Measurements from ENCODE around the gene NAV3.

The NAV3 gene

GRCh38 chr12:77992760-77993159 is 162.1 kb downstream of the NAV3 start:
- no peak for DNase-seq

- no peak for DNase-seq
Measured at GRCh38 chr12:77993658-77994057, 163.0 kb downstream of the NAV3 start.

DNA sequence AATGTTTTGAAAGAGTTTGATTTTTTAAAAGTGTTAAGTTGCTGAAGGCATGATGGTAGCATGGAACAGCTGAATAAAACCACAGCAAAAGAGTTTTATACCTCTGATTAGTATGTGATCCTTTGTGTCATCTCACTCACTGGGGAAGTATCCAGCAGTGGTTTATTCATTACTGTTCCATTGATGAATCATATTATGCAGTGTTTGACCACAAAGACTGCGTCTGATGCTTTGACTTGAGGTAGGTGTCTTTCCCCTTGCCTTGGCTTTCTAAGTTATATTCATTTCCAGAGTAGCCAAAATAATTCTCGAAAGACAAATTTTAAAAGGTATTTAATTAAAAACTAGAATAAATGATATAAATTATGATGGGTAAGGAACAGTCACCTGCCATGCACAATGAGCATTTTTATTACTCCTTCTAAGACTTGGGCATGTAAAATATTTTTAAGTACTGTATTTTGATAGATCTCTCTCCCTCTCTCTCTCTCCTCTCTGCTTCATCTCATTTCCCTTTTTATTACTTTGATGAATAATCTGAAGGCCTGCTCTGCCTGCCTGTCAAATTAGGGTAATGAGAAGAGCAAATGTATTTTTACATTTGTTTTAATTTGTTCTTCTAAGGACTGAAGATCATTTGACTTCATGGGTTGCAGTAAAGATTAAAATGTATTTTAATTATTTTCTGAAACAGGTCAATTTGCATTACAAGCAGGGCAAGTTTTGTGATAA is 164.9 kb downstream of the NAV3 start:
- peak; percentile 29 for DNase-seq

GRCh38 chr12:77996670-77997069 is 166.0 kb downstream of the NAV3 start:
- no peak for DNase-seq

DNA sequence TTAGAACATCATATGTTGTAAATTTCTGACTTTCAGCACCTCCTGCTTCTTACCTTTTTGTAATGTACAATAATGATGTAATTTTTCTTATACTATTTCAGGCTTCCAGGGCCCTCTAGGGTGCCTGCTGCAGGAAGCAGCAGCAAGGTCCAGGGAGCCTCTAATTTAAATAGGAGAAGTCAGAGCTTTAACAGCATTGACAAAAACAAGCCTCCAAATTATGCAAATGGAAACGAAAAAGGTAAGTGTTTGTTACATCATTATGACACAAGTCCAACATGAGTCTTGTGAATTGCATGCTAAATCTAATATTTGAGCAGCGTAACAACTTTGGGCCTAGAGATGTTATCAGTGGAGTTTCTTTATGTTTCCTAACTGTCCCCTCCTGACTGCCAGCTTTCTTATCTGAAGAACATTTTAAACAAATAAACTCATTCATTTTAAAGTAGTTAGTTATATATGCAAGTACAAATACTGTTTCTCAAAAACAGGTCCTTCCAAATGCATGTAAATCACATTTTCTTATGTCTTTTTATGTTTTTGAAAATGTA is 167.6 kb downstream of the NAV3 start:
- DNase-seq, result no peak

GRCh38 chr12:77999074-77999715 is 168.5 kb downstream of the NAV3 start:
- DNase-seq, result peak; percentile 91

DNA sequence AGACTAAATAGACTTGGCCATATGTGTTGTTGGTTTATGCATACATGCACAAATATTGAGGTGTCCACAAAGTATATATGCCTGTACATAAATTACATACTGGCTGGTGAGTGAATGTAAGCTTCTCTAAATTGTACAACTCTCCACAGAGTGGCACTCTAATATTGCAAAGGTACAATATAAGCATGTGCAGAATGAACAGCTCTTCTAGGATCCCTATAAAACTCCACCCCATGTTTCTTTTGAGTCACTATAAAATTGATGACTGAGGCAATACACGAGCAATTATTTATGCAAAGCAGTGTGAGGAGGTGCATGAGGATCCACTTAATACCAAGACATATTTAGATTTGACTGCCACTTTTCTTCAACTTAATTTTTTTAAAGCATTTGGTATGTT is 172.2 kb downstream of the NAV3 start:
- DNase-seq, result peak; percentile 79

- peak; percentile 96 for DNase-seq
Measured at GRCh38 chr12:78004249-78005093, 173.8 kb downstream of the NAV3 start.

DNA sequence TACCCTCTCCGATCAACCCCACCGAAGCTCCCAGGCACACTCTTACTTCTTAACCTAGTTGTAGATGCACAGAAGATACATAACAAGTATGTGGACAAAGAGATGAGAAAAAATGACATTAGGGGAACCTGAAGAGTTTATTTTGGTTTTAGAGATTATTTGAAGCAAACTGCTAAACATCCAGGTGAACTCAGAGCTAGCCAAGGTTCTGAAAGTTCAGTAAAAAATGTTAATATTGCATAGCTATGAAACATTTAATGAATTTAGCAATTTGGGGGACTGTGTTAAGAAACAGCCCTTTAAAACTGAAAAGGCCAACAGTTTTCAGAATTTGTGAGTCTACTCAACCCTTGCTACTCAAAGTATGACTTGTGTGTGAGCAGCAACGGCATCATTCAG is 174.4 kb downstream of the NAV3 start:
- DNase-seq, result no peak

GRCh38 chr12:78007173-78007572 is 176.5 kb downstream of the NAV3 start:
- DNase-seq, result no peak

GRCh38 chr12:78009031-78009430 is 178.3 kb downstream of the NAV3 start:
- peak; percentile 83 for DNase-seq

- DNase-seq, result peak; percentile 47
Measured at GRCh38 chr12:78018171-78018910, 187.6 kb downstream of the NAV3 start.

DNA sequence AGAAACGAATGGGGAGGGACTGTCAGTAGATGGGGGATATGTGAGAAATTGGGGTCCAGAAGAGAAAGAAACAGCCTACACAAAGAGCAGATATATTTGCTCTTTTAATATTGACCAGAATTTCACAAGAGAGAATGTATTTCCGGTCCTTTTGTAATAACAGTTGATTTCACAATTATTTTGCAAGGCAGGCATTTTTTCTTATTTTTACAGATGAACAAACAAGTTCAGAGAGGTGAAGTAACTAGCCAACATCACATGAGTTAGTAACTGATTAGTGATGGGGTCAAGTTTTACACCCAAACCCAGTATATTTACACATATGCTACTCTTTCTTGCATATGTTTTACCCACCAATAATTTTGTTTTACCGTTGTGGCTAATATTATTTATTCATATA is 188.2 kb downstream of the NAV3 start:
- DNase-seq, result peak; percentile 91

- no peak for DNase-seq
Measured at GRCh38 chr12:78028426-78028825, 197.7 kb downstream of the NAV3 start.

GRCh38 chr12:78034025-78034424 is 203.3 kb downstream of the NAV3 start:
- DNase-seq, result peak; percentile 99

DNA sequence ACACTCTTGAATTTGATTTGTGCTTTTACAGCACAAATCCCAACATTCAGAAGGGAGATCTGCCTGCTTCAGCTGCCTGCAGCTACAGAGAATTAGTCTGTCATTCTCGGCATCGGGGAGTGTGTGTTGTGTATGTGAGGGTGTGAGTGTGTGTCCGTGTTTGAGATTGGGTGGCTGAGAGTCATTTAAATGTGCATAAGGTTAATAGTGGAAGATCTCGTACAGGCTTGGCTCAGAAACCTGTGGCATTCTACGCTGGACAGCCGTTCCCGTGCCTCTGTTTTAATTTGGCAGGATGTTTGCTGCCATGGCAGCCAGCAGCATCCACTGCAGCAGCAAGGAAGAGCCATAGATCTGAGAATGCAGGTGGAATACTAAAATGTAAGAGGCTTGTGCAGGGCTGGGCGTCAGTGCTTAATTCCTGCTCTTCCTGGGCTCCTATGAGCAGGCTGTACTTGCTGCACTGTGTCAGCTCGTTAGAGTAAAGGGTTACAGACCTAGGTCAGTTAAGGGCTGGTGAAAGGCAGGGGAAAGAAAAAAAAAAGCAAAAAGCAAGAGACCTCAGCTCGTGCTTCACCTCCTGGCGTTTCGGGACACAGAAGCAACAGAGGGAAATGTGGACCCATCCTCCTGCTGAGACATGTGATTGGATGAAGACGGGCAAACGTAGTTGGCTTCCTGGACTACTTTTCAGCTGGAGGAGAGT is 205.4 kb downstream of the NAV3 start:
- DNase-seq, result peak; percentile 62

DNA sequence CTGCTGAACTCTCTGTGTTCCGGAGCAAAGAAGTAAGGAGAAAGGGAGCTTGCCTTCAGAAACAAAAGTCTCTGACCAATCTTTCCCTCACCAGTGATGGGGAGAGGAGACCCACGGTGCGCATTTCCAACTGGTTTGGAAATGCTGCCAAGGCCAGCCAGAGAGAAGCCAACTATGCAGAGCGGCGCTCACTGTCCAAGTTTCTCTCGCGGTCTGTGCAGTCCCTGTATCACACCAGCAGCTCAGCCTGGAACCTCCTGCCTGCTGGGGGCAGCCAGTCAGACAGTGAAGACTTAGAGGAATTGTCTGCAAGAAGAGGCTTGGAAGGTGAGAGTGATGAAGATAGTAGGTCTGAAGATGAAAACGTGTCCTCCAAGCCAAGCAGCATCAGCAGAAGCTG is 206.2 kb downstream of the NAV3 start:
- DNase-seq, result peak; percentile 52

- peak; percentile 61 for DNase-seq
Measured at GRCh38 chr12:78037707-78038106, 207.0 kb downstream of the NAV3 start.

- no peak for DNase-seq
Measured at GRCh38 chr12:78038541-78038940, 207.8 kb downstream of the NAV3 start.

DNA sequence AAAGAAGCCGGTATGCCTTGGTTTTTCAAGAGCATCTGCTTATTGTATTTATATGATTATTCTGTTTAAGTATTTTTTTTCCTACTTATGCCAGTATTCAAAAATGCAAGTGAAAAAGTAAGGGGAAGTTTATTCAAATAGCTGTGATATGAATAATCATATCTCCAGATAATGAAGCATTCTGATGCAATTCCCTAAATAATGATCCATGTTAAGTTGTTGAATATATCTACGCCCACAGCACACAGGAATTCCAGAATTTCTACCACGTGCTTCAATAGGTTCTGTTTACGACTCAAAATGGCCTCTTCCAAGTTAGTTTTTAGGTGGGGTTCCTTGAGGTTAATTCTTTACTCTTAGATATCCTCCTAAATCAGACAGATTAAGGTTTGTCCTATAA is 208.3 kb downstream of the NAV3 start:
- DNase-seq, result peak; percentile 37

DNA sequence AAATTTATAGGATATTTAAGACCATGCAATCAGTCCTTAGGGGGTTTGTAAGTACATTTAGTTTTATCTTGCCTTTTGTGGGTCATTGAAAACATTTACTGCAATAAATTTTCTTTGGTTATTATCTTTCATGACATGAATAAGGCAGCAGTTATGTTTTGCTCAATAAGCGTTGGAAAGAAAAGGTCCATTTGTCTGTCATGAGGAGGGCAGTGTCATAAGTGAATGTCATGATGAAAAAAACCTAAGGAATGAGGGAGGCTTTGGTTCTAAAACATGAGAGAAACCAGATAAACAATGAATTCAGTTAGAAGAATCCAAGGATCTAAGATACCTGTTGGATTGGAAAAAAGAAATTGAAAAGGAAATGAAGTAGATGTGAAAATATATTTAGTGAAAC is 209.4 kb downstream of the NAV3 start:
- no peak for DNase-seq

DNA sequence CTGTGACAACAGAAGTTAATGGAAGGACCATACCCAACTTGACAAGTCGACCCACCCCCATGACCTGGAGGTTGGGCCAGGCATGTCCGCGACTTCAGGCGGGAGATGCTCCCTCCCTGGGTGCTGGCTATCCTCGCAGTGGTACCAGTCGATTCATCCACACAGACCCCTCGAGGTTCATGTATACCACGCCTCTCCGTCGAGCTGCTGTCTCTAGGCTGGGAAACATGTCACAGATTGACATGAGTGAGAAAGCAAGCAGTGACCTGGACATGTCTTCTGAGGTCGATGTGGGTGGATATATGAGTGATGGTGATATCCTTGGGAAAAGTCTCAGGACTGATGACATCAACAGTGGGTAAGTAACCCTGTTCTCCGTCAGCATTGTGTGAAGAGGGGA is 220.1 kb downstream of the NAV3 start:
- DNase-seq, result no peak
